ENCODE results near the gene ZNF709. TPM values are rescaled to one million over a fixed set of nuclear protein-coding genes. Genes with fewer than 3 reads are reported as not detected.
"Not testable (repeated sequence)": the region's sequence is repeated elsewhere in the genome, so short reads cannot be mapped to it uniquely, and the experiment has no call there.

The ZNF709 gene
- polyA plus RNA-seq, 3 donors = 6.1 to 13.9 (median 7.5) TPM

DNA sequence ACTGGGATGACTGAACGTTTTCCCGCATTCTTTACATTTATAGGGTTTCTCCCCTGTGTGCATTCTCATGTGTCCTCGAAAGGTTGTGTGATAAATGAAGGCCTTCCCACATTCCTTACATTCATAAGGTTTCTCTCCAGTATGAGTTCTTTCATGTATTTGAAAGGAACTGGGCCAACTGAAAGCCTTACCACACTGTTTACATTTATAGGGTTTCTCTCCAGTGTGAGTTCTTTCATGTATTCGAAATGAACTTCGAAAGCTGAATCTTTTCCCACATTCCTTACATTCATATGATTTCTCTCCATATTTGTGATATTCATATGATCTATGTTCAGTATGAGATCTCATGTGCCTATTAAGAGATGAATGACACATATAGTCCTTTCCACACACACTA, 19.4 kb downstream of the ZNF709 start:
- no peak for DNase-seq

DNA sequence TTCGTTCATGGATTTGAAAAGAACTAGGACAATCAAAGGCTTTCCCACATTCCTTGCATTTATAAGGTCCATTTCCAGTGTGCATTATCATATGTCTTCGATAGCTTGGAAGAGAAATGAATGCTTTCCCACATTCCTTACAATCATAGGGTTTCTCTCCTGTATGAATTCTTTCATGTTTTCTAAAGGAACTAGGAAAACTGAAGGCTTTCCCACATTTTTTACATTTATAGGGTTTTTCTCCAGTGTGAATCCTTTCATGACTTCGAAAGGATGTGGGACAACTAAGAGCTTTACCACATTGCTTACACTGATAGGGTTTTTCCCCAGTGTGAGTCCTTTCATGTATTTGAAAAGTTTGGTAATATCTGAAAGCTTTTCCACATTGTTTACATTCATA, 19.8 kb downstream of the ZNF709 start:
- no peak for DNase-seq

DNA sequence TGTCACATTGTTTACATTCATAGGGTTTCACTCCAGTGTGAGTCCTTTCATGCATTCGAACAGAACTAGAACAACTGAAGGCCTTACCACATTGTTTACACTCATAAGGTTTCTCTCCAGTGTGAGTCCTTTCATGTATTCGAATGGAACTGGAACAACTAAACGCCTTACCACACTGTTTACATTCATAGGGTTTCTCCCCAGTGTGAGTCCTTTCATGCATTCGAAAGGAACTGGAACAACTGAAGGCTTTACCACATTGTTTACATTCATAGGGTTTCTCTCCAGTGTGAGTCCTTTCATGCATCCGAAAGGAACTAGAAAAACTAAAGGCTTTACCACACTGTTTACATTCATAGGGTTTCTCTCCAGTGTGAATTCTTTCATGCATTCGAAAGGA, 20.5 kb downstream of the ZNF709 start:
- not testable (repeated sequence) for DNase-seq

DNA sequence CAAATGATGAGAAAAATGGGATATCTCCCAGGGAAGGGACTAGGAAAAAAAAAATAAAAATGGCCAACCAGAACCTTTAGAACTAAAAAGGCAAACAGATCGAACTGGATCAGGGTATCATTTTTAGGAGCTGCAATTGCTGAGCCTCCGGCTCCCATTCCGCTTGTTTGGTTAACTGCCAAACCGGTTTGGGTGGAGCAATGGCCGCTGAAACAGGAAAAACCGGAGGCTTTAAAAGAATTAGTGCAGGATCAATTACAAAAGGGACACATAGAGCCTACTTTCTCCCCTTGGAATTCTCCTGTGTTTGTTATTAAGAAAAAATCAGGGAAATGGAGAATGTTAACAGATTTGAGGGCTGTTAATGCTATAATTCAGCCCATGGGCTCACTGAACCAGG, 31.1 kb downstream of the ZNF709 start:
- DNase-seq = peak; percentile 11

- DNase-seq = no peak
These were observed 33.8 kb downstream of the ZNF709 start for GRCh38 chr19:12450844-12451243.

DNA sequence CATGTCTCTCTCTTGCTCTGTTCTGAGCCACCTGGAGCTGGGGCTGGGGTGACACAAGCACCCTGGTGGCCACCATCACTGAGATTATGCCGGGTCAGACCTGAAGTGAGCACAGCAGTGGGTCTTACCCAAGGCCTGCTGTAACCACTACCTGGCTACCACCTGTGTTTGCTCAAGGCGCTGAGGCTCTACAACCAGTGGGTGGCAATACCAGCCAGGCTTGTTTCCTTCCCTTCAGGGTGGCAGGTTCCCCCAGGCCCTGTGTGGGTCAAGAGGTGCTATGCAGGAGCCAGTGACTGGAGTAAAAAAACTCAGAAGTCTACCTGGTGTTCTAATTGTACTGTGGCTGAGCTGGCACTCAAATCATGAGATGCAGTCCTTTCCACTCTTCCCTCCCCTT, 35.8 kb downstream of the ZNF709 start:
- DNase-seq = no peak

DNA sequence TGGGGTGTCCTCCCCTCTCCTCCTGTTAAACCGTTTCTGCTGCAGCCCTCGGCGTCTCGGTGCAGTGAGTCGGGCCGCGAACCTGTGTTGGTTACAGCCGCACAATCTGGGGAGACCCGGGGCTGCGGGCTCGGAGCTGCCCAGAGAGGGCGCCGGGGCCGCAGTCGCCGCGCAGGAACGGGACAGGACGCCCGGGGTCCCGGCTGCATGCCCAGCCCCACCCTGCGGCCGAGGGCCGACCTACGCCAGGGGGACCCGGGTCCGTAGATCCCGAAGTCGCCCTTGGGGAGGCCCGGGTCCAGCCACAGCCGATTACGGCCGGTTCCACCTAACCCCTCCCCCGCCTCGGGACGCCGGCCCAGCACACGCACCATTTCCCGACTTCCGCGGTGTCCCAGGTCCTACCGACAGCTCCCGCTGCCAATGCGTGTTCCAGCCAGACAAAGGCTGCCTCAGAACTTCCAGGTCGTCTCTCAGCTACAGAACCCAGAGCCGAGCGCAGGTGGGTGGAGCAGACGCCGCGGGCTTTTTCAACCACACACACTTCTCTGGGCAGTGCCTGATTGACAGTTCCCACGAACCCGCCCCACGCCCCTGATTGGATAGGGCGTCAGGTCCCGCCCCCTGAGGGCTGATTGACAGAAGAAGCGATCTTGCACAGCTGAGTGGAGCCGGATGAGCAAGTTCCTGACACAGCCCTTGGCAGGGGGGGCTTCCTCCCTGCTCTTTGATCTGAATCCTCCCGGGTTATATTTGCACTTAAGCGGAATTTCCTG, 43.9 kb downstream of the ZNF709 start, which contains the start of gene ZNF443:
Gene ZNF443, minus strand, starts transcription at position 481 of the 776 bp plus-strand sequence. Its CDS starts 107 bp downstream, at position 374.
- DNase-seq = peak; percentile 99

GRCh38 chr19:12439686-12440540, 44.7 kb downstream of the ZNF709 start:
- DNase-seq = peak; percentile 19

GRCh38 chr19:12430726-12431299, 53.8 kb downstream of the ZNF709 start:
- DNase-seq = not testable (repeated sequence)

DNA sequence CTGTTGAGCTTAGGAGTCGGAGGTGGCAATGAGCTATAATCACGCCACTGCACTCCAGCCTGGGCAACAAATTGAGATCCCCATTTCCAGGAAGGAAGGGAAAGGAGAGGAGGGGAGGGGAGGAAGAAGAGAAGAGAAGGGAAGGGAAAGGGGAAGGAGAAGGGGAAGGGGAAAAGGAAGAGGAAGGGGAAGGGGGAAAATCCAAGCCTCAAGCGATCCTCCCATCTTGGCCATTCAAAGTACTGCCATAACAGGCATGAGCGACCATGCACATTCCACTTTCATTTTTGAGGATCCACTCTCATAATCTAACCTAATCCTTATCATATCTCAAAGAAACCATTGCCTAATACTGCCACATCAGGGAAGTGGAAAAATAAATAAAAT, 58.7 kb downstream of the ZNF709 start:
- DNase-seq = no peak

GRCh38 chr19:12425236-12425887, 59.3 kb downstream of the ZNF709 start:
- DNase-seq = no peak

DNA sequence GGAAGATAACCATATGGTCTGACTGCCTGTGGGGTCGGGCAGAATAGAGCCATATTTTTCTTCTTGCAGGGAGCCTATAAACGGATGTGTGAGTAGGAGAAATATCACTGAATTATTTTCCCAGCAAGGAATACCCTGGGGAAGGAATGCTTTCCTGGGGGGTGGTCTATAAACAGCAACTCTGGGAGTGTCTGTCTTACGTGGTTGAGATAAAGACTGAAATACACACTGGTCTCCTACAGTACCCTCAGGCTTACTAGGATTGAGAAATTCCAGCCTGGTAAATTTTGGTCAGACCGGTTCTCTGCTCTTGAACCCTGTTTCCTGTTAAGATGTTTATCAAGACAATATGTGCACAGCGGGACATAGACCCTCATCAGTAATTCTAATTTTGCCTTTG, 67.3 kb downstream of the ZNF709 start:
- not testable (repeated sequence) for DNase-seq

DNA sequence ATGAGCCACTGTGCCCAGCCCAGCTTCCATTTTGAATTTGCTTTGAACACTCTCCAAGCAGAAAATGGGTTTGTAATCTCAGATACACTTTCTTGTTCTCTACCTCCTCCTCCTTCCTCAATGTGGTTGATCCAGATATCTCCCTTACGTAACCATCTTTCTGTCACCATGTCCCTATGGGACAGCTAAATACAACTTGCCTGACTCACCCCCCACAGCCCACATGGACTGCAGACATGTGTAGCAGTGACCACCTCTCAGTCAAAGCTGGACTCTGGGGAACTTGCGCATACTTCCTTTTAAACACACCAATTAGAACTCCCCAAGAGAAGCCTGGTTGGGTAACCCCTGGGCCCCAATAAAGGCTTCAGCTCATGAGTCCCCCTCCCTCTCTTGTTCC, 72.7 kb downstream of the ZNF709 start:
- no peak for DNase-seq

Other genes starting within 250 kb of the ZNF709 start
- 10 to 100 TPM; 43.6 to 70.9 (median 54.3) TPM for gene ZNF44, start 189.9 kb downstream of the ZNF709 start, polyA plus RNA-seq (ENCODE audit: insufficient read length in 3 of 3)
- 1 to 10 TPM; 3.6 to 5.1 (median 4.2) TPM for gene ZNF563, start 151.2 kb downstream of the ZNF709 start, polyA plus RNA-seq (ENCODE audit: insufficient read length in 3 of 3)
- 1 to 10 TPM; 5.7 to 6.4 (median 6.1) TPM for gene ZNF442, start 119.1 kb downstream of the ZNF709 start, polyA plus RNA-seq (ENCODE audit: insufficient read length in 3 of 3)
- 1 to 10 TPM; 6.7 to 8.4 (median 7.6) TPM for gene ZNF799, start 83.5 kb downstream of the ZNF709 start, polyA plus RNA-seq (ENCODE audit: insufficient read length in 3 of 3)
- gene ZNF443, start 43.8 kb downstream of the ZNF709 start, polyA plus RNA-seq (ENCODE audit: insufficient read length in 3 of 3) = 10 to 100 TPM; 10.2 to 13.3 (median 11.0) TPM
- gene ZNF564, start 66.7 kb upstream of the ZNF709 start, polyA plus RNA-seq (ENCODE audit: insufficient read length in 3 of 3) = 10 to 100 TPM; 12.0 to 13.6 (median 12.7) TPM
- gene ZNF490, start 126.0 kb upstream of the ZNF709 start, polyA plus RNA-seq (ENCODE audit: insufficient read length in 3 of 3) = 1 to 10 TPM; 4.2 to 5.8 (median 5.6) TPM
- gene ZNF791, start 126.1 kb upstream of the ZNF709 start, polyA plus RNA-seq (ENCODE audit: insufficient read length in 3 of 3) = 10 to 100 TPM; 14.8 to 26.2 (median 22.0) TPM
- gene MAN2B1, start 181.9 kb upstream of the ZNF709 start, polyA plus RNA-seq (ENCODE audit: insufficient read length in 3 of 3) = 10 to 100 TPM; 31.3 to 41.3 (median 37.8) TPM
- gene WDR83, start 182.0 kb upstream of the ZNF709 start, polyA plus RNA-seq (ENCODE audit: insufficient read length in 3 of 3) = 10 to 100 TPM; 19.7 to 27.9 (median 27.8) TPM
- 10 to 100 TPM; 83.0 to 91.7 (median 87.7) TPM for gene DHPS, start 197.1 kb upstream of the ZNF709 start, polyA plus RNA-seq (ENCODE audit: insufficient read length in 3 of 3)
- under 1 TPM in 2 of 3 donors, not detected in 1; 0.28 to 0.68 TPM for gene GNG14, start 203.2 kb upstream of the ZNF709 start, polyA plus RNA-seq (ENCODE audit: insufficient read length in 3 of 3)
- gene FBXW9, start 211.8 kb upstream of the ZNF709 start, polyA plus RNA-seq (ENCODE audit: insufficient read length in 3 of 3) = 10 to 100 TPM; 16.6 to 18.9 (median 18.3) TPM
- gene TNPO2, start 239.1 kb upstream of the ZNF709 start, polyA plus RNA-seq (ENCODE audit: insufficient read length in 3 of 3) = 10 to 100 TPM; 73.6 to 96.4 (median 81.7) TPM
- gene TRIR, start 249.9 kb upstream of the ZNF709 start, polyA plus RNA-seq (ENCODE audit: insufficient read length in 3 of 3) = 100 to 1,000 TPM; 172 to 217 (median 201) TPM